LNCaP clone FGC (cell line): ENCODE data around the gene CHST2.

Experiments used
- DNase-seq: peaks from one replicate; pipeline ENCODE4 v3.0.0-alpha.2; 2011; ENCODE audit warnings: low read depth
- H3K4me3 ChIP-seq: 2 replicates; pipeline ENCODE4 v1.5.1; 2011; ENCODE audit warnings: mild to moderate bottlenecking, low read depth, low read length, control low read depth
- TF ChIP-seq, protein P1 (sequence below): IDR thresholded peaks from 2 replicates; pipeline ENCODE4 v1.5.1; 2012; ENCODE audit warnings: mild to moderate bottlenecking; ENCODE audit not compliant: control insufficient read depth, insufficient read depth; ENCODE audit errors: extremely low read depth

The CHST2 gene

DNA sequence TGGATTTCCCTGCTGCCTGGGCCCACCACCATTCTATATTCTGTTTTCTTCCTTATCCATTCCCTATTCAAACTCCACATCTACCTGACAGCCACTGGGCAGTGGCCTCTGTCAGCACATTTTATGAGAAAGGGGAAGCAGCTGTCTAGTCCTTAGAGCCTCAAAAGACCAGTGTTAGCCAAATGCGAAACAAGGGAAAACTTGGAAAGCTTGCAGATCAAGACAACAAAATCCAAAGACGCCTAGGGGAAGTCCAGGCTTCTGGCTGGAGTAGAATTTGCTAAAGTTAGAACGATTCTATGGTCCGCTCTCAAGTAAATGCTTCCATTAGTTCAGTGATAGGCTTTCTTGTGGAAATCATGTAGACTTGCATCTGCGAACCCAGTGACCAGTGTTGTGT, 39.4 kb upstream of the CHST2 start:
- TF ChIP-seq, protein P1, sequence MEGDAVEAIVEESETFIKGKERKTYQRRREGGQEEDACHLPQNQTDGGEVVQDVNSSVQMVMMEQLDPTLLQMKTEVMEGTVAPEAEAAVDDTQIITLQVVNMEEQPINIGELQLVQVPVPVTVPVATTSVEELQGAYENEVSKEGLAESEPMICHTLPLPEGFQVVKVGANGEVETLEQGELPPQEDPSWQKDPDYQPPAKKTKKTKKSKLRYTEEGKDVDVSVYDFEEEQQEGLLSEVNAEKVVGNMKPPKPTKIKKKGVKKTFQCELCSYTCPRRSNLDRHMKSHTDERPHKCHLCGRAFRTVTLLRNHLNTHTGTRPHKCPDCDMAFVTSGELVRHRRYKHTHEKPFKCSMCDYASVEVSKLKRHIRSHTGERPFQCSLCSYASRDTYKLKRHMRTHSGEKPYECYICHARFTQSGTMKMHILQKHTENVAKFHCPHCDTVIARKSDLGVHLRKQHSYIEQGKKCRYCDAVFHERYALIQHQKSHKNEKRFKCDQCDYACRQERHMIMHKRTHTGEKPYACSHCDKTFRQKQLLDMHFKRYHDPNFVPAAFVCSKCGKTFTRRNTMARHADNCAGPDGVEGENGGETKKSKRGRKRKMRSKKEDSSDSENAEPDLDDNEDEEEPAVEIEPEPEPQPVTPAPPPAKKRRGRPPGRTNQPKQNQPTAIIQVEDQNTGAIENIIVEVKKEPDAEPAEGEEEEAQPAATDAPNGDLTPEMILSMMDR, result no peak
- no peak overlapping the region for H3K4me3 ChIP-seq
- no peak for DNase-seq

DNA sequence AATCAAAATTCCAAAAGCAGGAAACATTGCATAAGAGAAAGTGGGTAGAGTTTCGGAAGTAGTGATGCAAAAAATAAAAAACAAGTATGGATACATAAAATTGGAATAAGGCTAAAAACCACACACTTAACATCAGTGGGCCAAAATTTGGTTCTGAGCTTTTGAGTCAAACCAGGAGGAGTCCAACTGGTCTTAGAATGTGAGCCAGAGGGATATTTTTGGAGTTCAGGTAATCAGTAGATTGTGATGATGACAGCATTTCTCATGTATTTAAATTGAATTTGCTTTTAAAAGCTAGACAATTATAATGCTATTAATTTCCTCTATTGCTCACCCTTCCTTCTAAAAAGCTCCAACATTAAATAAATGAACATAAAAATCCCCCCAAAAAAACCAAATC, 38.2 kb upstream of the CHST2 start:
- DNase-seq, result no peak
- TF ChIP-seq, protein P1, result no peak
- H3K4me3 ChIP-seq, result no peak overlapping the region

DNA sequence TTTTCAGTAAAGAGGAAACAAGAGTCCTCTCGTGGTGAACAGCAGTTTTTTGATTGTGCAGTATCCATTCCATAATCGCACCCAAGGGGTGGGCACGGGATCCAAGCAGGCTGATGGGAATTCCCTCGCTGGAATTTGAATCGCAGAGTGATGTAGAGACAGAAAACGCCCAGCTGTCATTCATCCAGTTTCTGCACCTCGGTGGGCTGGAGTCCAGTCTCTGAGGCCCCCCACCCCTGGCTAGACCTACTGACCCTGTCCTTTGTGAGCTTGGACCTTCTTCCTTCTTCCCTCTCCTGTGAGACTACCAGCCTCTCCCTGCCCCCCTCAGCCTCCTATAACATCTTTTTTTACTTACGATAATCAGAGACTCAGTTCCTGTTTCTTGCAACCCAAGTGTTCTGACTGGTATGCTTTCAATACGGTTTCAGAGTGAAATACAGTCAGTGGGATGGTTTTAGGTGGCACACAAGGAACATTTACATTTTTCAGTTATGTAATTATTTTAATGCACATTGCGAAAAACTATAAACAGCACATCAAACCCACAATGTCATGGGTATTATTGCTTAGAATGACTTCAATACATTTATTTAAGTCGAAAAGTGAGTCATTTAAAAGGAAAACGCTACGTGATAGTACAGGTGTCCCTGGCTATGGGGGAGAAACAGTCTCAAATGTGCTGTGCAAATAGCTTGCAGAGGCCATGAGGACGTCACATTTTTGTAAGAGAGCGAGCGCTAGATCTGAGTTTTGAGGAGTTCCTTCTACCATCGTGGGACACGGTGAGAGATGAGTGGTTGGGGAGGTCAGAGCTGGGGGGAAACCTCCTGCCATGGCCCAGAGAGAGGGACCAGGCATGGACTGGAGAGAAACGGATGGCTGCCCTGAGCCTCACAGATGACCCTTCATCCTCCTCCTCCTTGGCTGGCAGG, 37.5 kb upstream of the CHST2 start:
- DNase-seq, result no peak
- H3K4me3 ChIP-seq, result no peak overlapping the region
- TF ChIP-seq, protein P1, result no peak

DNA sequence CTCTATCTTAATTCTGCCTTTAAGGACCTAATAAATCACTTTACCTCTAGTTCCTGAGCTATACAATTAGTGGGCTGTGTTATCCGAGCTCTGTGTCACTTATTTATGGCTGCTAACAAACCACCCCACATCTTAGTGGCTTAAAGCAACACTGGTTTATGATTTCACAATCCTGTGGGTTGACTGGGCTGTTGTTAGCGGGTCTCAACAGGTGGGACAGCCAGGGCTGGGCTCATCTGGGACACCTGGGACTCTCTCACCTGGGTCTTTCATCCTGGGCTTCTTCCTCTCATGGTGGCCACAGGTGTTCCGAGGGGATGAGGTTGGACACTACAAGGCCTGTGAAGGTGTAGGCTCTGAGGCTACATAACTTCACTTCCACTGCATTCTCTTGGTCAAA, 35.8 kb upstream of the CHST2 start:
- H3K4me3 ChIP-seq, result no peak overlapping the region
- no peak for DNase-seq
- TF ChIP-seq, protein P1, result no peak

DNA sequence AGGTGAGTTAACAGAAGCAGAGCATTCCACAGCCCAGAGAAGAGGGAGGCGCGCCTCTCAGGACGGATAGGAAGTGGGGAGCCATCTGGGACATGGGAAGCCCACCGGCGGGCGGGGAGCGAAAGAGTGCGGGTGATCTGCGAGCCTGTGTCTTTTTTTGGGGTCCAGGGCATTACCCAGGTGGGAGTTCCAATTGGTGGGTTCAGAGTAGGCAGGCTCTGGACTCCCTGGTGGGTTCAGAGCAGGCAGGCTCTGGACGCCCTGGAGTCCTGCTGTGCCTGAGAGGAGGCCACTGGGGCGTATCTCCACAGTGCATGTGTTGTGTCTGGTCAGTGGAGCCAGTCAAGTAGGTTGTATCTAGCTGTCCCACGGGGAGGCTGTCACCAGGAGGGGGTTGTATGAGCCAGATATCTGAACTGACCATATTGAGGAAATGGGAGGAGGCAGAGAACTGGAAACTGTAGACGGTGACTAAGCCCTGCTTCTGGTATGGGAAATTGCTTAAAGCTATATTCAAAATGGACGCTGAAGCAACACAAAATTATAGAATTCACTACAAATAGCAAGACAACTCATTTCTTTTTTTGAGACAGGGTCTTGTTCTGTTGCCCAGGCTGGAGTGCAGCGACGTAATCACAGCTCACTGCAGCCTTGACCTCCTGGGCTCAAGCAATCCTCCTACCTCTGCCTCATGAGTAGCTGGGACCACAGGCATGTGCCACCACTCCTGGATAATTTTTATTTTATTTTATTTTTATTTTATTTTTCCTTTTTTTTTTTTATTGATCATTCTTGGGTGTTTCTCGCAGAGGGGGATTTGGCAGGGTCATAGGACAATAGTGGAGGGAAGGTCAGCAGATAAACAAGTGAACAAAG, 34.5 kb upstream of the CHST2 start:
- H3K4me3 ChIP-seq, result no peak overlapping the region
- no peak for DNase-seq
- TF ChIP-seq, protein P1, result no peak

DNA sequence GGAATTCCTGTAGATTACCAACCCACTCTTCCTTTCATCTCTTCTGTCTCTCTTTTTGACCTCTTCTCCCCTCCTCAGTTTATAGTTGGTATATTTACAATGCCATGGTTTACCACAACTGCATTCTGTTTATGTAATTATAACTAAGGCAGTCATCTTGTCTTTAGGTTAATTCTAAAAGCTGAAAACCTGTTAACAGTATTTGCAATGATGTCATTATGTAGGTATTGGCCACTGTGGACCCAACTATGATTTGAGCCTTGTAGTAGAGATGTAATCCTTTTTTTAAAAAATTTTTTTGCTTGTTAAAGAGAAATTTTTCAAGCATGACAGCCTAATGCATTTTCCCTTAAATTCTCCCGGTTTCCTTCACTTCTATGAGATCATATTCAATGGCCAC, 30.7 kb upstream of the CHST2 start:
- H3K4me3 ChIP-seq, result no peak overlapping the region
- DNase-seq, result no peak
- TF ChIP-seq, protein P1, result no peak
